Lower lobe of right lung (tissue), 2 donors: ENCODE results near the gene CD93. TPM values are rescaled to one million over a fixed set of nuclear protein-coding genes. Genes with fewer than 3 reads are reported as not detected.

Experiments
- ATAC-seq, 2 donors: fragments of 200-7000 bp; cut with Tn5 transposase; one replicate each; pipeline ENCODE4 v1.9.1; 2020 to 2022; ENCODE audit warnings: mild to moderate bottlenecking in 2 of 2, moderate library complexity in 2 of 2
- DNase-seq: peaks from one replicate; pipeline ENCODE4 v3.0.0-alpha.2; 2020
- H3K27ac ChIP-seq: fragments of 200-600 bp; one replicate; pipeline ENCODE4 v1.8.0; 2022
- H3K27me3 ChIP-seq: fragments of 200-600 bp; one replicate; pipeline ENCODE4 v1.8.0; 2022; ENCODE audit warnings: low read depth
- H3K36me3 ChIP-seq: fragments of 200-600 bp; one replicate; pipeline ENCODE4 v1.8.0; 2022; ENCODE audit warnings: mild to moderate bottlenecking
- H3K4me1 ChIP-seq: fragments of 200-600 bp; one replicate; pipeline ENCODE4 v1.8.0; 2022
- H3K4me3 ChIP-seq: fragments of 200-600 bp; one replicate; pipeline ENCODE4 v1.8.0; 2022; ENCODE audit warnings: mild to moderate bottlenecking
- H3K9me3 ChIP-seq: fragments of 200-600 bp; one replicate; pipeline ENCODE4 v1.8.0; 2022
- intact Hi-C: fragments of 100-400 bp; cut with DNase I; formaldehyde crosslinking; loops from one replicate; pipeline ENCODE4 v1.11.0; 2022
- total RNA-seq: library from RNA; stranded (reverse); fragmentation: NEBNext Ultra II Directional; extraction: Animal tissue kit (Norgen Biotek cat#: 25700); gene quantifications from one replicate; pipeline ENCODE4 v1.2.1, GENCODE V29; 2021
- TF ChIP-seq, protein P1 (sequence below): fragments of 200-600 bp; IDR thresholded peaks from one replicate; pipeline ENCODE4 v1.8.0; 2022; ENCODE audit warnings: antibody characterized with exemption, mild to moderate bottlenecking
- donor health status: DM: no; HTN: yes; CAD: no; lungs with severe emphysema.

Gene CD93
- total RNA-seq, 1 donor from 2014 or later, result 99.7 TPM

- Histone ChIP-seq H3K4me1 (no peaks in the 10 kb centered on the region), H3K36me3 (no peaks in the 10 kb centered on the region), H3K9me3 (no peaks in the 10 kb centered on the region), H3K4me3 (no peak overlapping the region), H3K27me3 (no peaks in the 10 kb centered on the region), H3K27ac (no peak overlapping the region)
- no peak for DNase-seq
- intact Hi-C loops, result no loop called here
- ATAC-seq, result no peak
- TF ChIP-seq, protein P1, sequence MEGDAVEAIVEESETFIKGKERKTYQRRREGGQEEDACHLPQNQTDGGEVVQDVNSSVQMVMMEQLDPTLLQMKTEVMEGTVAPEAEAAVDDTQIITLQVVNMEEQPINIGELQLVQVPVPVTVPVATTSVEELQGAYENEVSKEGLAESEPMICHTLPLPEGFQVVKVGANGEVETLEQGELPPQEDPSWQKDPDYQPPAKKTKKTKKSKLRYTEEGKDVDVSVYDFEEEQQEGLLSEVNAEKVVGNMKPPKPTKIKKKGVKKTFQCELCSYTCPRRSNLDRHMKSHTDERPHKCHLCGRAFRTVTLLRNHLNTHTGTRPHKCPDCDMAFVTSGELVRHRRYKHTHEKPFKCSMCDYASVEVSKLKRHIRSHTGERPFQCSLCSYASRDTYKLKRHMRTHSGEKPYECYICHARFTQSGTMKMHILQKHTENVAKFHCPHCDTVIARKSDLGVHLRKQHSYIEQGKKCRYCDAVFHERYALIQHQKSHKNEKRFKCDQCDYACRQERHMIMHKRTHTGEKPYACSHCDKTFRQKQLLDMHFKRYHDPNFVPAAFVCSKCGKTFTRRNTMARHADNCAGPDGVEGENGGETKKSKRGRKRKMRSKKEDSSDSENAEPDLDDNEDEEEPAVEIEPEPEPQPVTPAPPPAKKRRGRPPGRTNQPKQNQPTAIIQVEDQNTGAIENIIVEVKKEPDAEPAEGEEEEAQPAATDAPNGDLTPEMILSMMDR, result no peak
These were observed 13.1 kb downstream of the CD93 start for GRCh38 chr20:23072892-23073586.

- intact Hi-C loops, result no loop called here
- ATAC-seq (no peak), DNase-seq (no peak)
- Histone ChIP-seq H3K27me3 (no peaks in the 10 kb centered on the region), H3K4me3 (no peak overlapping the region), H3K27ac (no peak overlapping the region), H3K9me3 (no peaks in the 10 kb centered on the region), H3K4me1 (no peaks in the 10 kb centered on the region), H3K36me3 (no peaks in the 10 kb centered on the region)
- TF ChIP-seq, protein P1, result no peak
These were observed 14.1 kb downstream of the CD93 start for GRCh38 chr20:23071996-23072395.

GRCh38 chr20:23071398-23071797, 14.7 kb downstream of the CD93 start:
- TF ChIP-seq, protein P1, result no peak
- Histone ChIP-seq H3K27me3 (no peaks in the 10 kb centered on the region), H3K4me3 (no peak overlapping the region), H3K36me3 (no peaks in the 10 kb centered on the region), H3K9me3 (no peaks in the 10 kb centered on the region), H3K27ac (no peak overlapping the region), H3K4me1 (no peaks in the 10 kb centered on the region)
- ATAC-seq (no peak), DNase-seq (no peak)
- intact Hi-C loops, result no loop called here

DNA sequence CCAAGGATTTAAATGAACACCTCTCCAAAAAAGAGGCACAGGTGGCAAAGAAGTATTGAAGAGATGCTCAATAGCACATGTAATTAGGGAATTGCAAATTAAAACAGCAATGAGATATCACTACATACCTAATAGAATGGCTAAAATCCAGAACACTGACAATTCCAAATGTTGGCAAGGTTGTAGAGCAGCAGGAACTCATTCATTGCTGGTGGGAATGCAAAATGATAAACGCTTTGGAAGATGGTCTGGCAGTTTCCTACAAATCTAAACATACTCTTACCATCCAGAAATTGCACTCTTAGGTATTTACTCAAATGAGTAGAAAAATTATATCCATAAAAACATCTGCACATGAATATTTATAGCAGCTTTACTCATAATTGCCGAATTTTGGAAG, 17.0 kb downstream of the CD93 start:
- no peaks in the 10 kb centered on the region for H3K4me1 ChIP-seq
- H3K9me3 ChIP-seq, result no peaks in the 10 kb centered on the region
- no peaks in the 10 kb centered on the region for H3K27me3 ChIP-seq
- TF ChIP-seq, protein P1, result no peak
- H3K4me3 ChIP-seq, result no peak overlapping the region
- intact Hi-C loops, result no loop called here
- DNase-seq (no peak), ATAC-seq (no peak)
- H3K27ac ChIP-seq, result no peak overlapping the region
- H3K36me3 ChIP-seq, result no peaks in the 10 kb centered on the region

DNA sequence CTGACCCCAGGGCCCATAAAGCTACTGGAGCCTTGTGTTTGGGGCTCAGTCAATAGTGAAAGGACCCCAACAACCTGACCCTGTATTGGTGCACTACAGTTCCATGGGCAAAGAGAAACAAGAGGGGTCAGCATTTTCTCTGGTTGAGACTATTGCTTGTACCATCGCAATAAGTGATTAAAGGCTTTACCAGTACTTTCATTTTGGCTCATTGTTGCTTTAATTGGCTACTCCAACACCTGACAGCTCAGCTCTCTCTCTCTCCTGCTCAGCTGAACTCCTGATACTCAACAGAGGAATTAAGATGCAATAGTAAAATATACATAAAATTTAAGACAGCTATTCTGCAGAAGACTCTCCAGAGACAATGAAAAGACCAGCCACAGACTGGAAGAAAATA, 17.8 kb downstream of the CD93 start:
- ATAC-seq, result no peak
- intact Hi-C loops, result no loop called here
- no peaks in the 10 kb centered on the region for H3K36me3 ChIP-seq

More for the DNA sequence above, 17.8 kb downstream of the CD93 start:
- Histone ChIP-seq H3K27ac (no peak overlapping the region), H3K9me3 (no peaks in the 10 kb centered on the region), H3K4me1 (no peaks in the 10 kb centered on the region), H3K27me3 (no peaks in the 10 kb centered on the region), H3K4me3 (no peak overlapping the region)
- DNase-seq, result no peak
- TF ChIP-seq, protein P1, result no peak
